COLO829 (cell line): ENCODE results near the gene CFAP221.
"Not testable (repeated sequence)": the region's sequence is repeated elsewhere in the genome, so short reads cannot be mapped to it uniquely, and the experiment has no call there.

Source experiments
- DNase-seq: peaks from one replicate; pipeline ENCODE4 v3.0.0; 2012; ENCODE audit warnings: low spot score

Gene CFAP221

DNA sequence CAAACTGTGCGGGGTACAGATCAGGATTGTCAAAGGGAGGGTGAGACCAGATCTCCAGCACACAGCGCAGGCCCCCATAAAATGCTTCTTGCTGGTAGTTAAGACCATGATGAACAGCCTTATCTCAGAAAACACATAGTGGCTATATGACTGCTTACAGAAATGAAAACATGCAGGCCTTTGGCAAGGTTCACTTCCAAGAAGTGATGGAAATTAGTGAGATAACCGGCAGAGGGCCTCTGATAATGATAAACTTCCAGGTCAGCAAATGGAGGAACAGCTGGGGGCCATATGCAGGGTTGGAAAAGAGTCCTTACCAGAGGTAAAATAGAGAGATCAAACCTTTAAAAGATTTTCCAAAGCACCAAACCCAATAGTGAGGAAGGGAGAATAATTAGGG, 46.6 kb downstream of the CFAP221 start:
- DNase-seq = no peak

DNA sequence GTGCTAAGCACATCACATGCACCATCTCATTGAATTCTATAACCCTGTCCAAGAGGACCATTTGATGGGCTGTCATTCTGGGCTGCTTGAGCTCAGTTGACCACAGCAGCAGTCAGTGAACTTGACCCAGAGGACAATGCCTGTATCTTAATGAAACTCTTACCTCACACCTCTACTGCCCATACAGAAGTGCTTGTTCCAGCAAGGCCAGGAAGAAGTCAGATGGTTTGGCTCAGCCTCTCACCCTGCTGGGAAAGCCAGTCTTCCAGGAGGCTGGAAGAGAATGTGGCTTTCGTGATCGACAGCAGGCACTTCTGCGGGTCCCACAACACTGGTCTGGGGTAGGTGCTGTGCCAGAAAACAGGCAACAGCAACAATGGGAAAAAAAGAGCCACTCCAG, 47.3 kb downstream of the CFAP221 start:
- DNase-seq = no peak

DNA sequence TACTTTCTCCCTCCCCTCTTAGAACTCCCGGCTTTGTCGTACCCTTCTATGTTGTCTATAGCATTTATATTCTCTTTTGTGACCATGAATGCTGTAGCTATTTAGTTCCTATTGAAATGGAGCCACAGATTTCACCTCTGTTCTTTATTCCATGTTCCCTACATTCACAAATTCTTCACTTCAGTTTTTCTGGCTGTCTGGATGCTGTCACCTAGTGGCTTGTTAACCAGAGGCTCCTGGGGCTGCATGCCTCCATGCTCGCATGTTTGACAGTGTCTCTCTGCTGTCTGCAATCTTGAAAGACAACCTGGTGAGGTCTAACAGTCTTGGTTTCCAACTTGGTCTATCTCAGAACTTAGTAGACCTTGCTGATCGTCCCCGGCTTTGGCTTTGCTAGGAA, 48.2 kb downstream of the CFAP221 start:
- no peak for DNase-seq

DNA sequence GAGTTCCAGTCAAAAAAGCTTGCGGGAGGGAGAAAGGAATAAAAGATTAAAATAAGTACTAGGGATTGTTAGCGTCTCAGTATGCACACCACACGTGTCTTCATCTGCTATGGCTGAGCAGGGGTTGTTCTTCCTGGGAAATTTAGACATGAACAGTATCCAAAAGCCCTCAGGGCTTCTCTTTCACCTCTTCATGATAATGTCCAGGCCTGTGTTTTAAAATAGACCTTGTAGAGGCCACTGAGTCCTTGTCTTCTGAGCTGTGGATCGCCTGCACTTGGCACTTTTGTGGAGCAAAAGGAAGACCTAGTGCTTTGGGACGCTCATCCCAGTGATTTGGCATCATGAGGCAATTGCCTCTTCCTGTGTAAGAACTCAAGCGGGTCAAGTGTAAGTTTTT, 52.4 kb downstream of the CFAP221 start:
- no peak for DNase-seq

DNA sequence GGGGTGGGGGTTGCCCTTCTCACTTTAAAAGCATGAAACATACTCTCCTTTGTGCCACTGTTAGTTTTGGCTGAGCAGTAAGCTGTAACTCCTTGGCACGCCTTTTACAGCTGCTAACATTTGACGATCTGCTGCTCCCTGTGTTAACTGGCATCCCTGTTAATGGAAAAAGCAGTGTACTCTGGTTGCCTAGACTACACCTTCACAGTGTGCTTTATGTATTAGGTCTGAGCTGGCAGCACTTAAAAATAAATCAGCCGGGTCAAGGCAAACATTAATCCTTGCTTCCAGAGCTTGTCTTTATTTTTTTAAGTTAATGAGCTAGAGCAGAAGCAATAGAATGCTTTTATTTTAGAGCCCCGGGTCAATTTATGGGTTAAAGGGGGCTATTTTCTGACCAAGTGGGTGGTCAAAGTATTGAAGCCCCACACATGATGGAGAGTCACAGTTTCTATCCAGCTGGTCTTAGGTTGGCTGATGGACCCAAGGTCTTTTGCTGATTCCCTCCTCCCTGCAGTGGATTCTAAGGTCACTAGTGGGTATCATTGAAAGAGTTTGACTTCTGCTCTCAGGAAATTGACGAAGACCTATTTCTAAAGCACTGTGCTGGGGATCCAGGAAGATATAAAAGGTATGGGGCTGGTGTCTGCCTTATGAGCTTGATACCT, 54.5 kb downstream of the CFAP221 start:
- DNase-seq = no peak

DNA sequence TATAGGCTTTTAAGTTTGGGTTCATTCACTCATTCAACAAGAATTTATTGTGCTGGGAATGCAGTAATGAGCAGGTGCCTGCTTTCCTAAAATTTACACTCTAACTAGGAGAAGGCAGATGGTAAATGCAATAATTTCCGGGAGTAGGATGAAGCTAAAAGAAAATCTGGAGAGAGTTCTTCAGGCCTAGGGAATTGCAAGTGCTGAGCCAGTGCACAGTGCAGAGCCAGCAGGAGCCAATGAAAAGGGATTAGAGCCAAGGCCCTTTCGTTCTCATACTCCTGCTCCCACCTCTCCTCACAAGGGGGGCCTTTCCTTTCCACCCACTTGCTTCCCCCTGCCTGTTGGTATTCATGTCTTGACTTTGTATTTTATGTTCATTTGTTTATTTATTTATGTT, 55.1 kb downstream of the CFAP221 start:
- no peak for DNase-seq

DNA sequence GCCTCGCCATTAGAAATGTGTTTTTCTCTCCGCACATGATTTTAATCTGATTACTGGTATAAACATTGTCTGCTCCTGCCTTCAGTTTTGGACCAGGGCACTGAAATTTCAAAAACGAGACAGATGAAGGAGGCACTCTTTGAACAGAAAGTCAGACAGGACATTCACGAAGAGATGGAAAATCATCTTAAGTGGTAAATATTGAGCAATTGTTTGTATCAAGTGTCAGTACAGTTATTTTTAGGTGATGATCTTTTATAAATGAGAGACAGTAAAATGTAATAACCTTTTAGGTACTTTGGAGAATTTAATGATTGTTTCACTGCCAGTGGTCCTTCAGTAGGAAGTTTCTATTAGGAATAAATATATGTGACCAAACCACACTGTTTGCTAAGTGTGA, 60.8 kb downstream of the CFAP221 start:
- no peak for DNase-seq

DNA sequence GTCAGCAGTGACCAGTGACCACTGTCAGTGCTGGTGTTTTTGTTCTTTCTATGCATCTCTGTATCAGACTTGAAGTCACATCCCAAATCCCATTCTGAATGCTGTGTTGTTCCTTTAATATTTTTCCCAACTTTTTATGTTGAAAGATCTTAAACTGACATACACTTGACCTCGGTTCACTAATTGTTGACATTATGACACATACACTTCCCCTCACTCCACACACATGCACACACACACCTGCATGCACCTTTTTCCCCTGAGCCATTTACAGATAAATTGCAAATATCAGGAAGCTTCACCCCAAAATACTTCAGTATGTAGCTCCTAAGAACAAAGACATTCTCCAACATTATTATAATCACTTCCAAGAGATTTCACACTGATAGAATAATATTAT, 62.4 kb downstream of the CFAP221 start:
- DNase-seq = no peak

DNA sequence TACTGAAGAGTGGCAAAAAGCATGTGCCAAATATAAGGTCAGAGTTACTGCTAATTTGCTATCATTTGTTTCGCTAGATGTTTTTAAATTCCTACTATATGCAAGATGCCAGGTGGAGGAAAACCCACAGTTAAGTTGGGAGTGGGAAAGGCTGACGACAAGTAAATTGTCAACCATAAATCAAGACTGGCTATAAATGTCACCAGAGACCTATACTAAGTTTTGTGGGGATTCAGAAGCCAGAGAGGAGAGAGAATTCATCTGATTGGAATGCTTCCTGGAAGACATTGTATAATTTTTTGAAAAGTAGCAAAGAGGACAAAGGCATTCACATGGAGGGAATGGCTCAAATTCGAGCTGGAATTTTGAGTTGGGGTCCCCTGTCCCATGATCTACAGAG, 64.3 kb downstream of the CFAP221 start:
- no peak for DNase-seq

DNA sequence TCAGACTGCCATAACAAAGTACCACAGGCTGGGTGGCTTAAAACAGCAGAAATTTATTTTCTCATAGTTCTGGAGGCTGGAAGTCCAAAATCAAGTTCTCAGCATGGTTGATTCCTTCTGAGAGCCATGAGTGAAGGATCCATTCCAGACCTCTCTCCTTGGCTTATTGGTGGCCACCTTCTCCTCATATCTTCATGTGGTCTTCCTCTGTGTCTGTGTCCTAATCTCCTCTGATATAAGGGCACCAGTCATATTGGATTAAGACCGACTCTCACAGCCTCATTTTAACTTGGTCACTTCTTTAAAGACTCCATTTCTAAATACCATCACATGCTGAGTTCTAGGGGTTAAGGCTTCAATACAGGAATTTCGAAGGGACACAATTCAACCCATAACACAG, 65.1 kb downstream of the CFAP221 start:
- no peak for DNase-seq

DNA sequence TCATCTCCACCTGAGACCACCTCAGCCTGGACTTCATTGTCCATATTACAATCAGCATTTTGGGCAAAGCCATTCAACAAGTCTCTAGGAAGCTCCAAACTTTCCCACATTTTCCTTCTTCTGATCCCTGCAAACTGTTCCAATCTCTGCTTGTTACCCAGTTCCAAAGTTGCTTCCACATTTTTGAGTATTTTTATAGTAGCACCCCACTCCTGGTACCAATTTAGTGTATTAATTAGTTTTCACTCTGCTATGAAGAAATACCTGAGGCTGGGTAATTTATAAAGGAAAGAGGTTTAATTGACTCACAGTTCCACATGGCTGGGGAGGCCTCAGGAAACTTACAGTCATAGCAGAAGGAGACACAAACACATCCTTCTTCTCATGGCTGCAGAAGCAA, 69.9 kb downstream of the CFAP221 start:
- not testable (repeated sequence) for DNase-seq

DNA sequence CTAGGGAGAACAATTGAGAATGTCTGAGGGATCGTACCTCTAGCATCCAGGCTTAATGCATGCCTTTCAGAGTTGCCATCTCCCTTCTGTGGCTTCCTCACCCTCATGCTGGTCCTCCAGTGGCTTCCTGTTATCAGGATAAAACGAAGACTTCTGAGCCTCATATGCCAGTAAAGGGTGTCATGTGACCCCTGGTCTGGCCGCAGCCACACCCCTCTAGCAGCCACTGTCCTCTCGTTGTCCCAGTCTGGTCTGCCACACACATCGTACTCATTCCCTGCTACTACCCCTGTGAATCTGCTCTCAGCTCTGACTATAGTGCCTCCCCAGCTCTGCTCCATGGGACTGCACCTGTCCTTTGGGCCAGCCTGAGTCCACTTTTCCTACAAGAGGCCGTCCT, 72.2 kb downstream of the CFAP221 start:
- DNase-seq = no peak

DNA sequence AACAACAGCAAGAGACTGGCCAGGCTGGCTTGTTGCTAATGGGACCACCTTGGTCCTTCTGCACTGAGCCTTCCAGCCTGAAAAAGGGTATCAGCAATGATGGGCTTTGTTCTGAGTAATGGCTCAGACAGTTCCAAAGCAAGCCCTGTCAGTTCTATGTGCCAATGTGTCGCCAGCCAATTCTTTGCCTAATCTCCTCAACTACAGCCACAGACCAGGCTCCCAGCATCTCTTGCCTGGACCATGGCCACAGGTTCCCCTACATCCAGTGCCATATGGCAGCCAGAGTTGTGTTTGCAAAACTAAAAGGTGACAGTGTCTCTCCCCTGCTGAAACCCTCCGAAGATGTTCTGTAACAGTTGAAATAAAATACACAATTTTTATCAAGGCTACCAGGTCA, 73.2 kb downstream of the CFAP221 start:
- no peak for DNase-seq

DNA sequence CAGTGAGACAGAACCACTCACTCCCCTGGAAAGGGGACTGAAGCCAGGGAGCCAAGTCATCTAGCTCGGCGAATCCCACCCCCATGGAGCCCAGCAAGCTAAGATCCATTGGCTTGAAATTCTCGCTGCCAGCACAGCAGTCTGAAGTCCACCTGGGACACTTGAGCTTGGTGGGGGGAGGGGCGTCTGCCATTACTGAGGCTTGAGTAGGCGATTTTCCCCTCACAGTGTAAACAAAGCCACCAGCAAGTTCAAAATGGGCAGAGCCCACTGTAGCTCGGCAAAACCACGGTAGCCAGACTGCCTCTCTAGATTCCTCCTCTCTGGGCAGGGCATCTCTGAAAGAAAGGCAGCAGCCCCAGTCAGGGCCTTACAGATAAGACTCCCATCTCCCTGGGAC, 74.5 kb downstream of the CFAP221 start:
- DNase-seq = not testable (repeated sequence)

DNA sequence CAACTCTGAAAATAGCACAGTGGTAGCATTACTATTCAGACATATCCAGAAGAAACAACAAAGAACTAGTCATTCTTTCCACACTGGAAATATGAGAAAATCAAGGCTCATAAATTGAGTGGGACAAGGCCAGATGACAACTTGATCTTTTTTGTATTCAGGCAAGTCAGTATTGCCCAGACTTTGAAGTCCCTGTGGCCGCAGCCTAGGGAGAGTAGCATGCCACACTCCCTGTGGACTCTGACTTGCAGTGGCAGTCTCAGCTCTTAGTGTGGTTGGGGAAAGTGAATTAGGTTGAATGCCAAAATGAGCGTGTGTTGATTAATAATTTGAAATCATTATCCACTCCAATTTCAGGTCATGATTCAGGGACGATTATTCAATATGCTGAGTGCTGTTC, 81.0 kb downstream of the CFAP221 start:
- no peak for DNase-seq

DNA sequence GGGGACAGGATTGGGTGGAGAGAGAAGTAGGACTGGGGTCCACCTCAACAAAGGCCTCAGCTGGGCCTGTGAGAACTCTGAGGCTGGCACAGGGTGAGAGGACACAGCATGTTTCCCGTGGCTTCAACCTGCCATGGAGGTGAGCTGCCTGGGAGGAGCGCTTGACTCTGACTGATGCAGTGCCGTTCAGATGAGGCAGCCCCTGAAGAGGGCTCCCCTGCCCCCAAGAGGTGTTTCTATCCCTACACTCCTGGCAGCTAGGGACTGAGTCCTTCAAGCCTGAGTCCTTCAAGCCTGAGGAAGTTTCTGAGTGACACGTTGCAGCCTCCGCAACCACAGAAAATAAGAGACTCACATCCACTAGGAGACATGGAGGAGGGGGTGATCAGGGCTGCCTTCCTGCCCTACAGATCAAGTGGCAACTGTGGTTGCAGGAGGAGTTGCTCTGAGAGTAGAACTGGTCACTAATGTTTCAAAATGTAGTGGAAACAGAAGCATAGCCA, 85.1 kb downstream of the CFAP221 start:
- DNase-seq = no peak

DNA sequence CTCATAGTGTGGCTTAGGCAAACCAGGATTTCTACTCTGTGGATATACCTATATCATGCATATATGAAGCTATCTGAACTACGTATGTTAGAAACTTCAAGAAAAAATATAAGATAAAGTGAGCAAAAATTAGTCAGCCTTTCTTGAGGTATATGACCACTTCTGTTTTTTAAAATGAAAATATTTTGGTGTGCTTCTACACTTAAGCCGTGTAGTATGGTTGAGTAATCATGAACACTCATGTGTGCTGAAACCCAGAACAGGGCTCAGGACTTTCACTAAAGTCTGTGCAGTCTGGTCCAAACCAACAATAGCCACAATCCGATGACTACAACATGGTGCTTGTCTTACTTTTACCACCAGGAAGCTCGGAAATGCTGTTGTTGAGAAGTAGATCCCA, 85.9 kb downstream of the CFAP221 start:
- DNase-seq = no peak

DNA sequence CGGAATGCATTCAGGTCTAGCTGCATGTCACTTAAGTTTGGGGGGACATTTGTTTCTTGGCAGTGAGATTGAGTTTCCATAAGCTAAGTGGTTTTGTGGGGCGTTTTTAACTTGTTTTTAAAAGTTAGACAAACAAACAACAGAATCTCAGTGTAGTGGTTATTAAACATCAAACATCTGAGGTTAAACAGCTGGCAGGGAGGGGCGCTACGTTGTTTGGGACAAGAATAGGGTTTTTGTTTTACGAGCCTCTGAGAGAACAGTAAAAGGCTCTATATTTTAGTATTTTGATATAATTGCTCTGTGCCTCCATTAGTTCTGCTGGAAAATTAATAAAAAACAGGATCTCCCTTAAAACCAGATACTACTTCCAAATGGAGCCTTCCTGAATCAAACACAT, 93.1 kb downstream of the CFAP221 start:
- peak; percentile 40 for DNase-seq

DNA sequence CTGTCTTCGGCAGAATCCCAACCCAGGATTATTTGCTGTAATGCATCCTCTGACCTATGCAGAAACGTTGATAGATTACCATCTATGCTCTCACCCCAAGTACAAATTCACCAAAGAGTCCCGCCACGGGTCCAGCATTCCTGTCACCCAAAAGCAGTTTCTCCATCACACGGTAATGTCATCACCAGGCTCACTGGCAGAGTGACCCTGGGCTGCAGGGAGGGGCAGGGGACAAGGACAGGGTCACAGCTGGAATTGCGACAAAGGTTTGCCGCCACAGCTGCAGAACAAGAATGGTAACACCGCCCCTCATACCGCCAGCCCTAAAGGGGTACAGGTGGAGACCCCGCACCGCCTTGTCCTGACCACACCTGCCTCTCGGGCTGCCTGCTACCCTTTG, 94.0 kb downstream of the CFAP221 start:
- DNase-seq = no peak

DNA sequence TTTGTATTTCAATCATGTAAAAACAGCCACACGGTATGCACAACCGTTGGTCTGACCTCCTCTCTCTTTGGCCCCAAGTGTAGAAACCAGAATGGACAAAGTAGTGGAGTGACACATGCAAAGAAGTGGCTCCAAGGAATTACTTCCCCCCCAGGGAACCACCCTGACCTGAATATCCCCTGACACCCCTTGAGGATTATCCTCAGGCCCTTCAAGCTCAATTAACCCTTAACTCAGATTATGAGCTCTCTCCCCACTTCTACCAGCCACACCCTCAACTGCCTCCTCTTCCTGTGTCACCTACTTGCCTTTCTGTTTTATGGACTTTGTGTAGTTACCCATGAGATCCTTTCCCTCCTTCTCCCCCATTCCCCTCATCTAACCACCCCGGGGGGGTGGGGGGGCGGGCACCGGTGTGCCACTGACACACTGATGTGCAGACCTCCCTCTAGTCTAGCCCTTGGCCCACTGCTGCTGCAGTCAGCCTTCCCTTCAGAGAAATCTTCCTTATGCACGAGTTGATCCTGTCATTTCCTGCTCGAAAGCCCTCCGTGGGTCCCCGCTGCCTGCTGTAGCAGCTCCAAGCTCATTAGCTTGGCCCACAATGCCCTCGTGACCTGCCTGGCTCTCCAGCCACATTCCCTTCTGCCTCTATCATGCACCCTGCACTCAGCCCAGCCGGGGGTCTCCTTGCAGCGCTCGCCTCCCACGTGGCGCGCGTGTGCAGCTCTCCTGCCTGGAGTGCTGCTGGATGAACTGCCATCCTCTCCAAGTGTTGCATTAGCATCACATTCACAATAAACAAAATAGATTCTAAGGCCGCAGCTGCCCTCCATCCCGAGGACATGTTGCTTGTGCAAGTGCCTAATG, 94.7 kb downstream of the CFAP221 start:
- DNase-seq = no peak

DNA sequence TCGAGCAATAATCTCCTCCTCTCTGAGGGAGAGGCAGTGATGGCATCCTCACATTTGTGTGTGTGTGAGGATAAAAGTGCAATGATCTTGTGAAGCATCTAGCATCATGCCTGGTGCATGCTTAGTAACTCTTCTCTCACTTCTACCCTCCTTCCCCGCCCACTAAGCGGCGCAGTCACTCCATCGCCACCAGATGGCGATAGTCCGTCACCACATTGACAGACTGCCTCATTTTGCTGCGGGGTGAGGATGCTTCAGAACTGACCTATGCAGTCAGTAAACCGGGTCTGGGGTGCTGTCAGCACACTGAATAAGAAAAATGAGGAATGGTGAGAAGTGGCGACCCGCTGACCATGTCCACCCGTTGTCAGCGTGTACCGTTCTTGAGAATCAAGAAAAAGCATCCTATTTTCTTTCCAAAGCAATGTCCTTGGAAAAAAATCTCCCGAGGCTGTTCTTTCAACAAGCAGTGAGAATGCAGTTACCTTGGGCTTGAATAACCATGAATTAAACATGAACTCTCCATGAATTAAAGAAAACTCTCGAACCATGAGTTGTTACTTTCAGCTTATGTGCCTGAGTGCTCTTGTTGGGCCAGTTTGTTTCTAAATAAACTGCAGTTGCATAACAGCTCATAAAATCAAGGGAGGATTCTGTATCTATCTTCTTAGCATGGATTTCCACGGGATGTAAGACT, 97.5 kb downstream of the CFAP221 start:
- peak; percentile 82 for DNase-seq

DNA sequence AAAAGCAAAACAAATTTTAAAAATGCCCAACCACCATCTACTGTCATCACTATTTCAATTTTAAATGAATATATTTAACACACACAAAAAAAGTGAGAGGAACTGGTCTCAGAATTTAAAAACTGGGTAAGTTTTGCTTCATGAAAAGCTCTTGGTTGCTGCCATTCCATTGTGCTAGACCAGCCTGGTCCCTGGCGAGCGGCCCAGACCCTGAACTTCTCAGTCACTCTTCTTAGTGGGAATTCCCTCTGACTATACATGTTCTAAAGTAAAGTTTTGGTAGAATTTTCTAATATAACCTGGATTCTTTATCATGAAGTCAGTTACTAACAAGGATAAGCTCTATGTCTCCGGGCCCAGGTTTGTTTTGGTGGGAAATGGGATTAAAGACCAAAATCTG, 99.9 kb downstream of the CFAP221 start:
- no peak for DNase-seq
